Neural cell (in vitro differentiated cells): ENCODE results near the gene SCGB2B2. TPM values are rescaled to one million over a fixed set of nuclear protein-coding genes. Genes with fewer than 3 reads are reported as not detected.

Experiments used
- H2AFZ ChIP-seq: fragments of 200-600, 300-800 bp; sonication (generic), shearing (Covaris generic); 2 replicates; pipeline ENCODE4 v1.6.0; 2014; ENCODE audit warnings: low read depth, mild to moderate bottlenecking, antibody characterized with exemption, low read length, moderate library complexity
- H3F3A ChIP-seq: fragments of 200-600 bp; shearing (Covaris generic); 2 replicates; pipeline ENCODE4 v1.6.1; 2016; ENCODE audit warnings: mild to moderate bottlenecking, moderate library complexity, mixed read lengths, antibody characterized with exemption, low read length; ENCODE audit not compliant: insufficient read depth, poor library complexity, severe bottlenecking
- H3K27ac ChIP-seq: fragments of 200-600, 300-800 bp; sonication (generic), shearing (Covaris generic); 2 replicates; pipeline ENCODE4 v1.5.1; 2014; ENCODE audit warnings: mild to moderate bottlenecking, low read length, moderate library complexity
- H3K27me3 ChIP-seq: fragments of 300-800, 200-600 bp; sonication (generic), shearing (Covaris generic); 2 replicates; pipeline ENCODE4 v1.6.0; 2014; ENCODE audit warnings: mild to moderate bottlenecking, low read depth, low read length, moderate library complexity; ENCODE audit not compliant: insufficient read depth
- H3K36me3 ChIP-seq: fragments of 300-800, 200-600 bp; sonication (generic), shearing (Covaris generic); 2 replicates; pipeline ENCODE4 v1.5.1; 2014; ENCODE audit warnings: mild to moderate bottlenecking, antibody characterized with exemption, low read length, moderate library complexity; ENCODE audit not compliant: insufficient read depth
- H3K4me2 ChIP-seq: fragments of 300-800, 200-600 bp; sonication (generic), shearing (Covaris generic); 2 replicates; pipeline ENCODE4 v1.6.0; 2014; ENCODE audit warnings: mild to moderate bottlenecking, low read length
- H3K4me3 ChIP-seq: fragments of 300-800, 200-600 bp; sonication (generic), shearing (Covaris generic); 2 replicates; pipeline ENCODE4 v1.5.1; 2014; ENCODE audit warnings: mild to moderate bottlenecking, low read length, moderate library complexity
- H3K79me2 ChIP-seq: fragments of 200-600 bp; shearing (Covaris generic); replicated peaks from 2 replicates; pipeline ENCODE4 v1.6.0; 2014; ENCODE audit warnings: mild to moderate bottlenecking, low read length, moderate library complexity; ENCODE audit not compliant: insufficient read depth
- H3K9ac ChIP-seq: fragments of 300-800, 200-600 bp; sonication (generic), shearing (Covaris generic); 2 replicates; pipeline ENCODE4 v1.6.1; 2016; ENCODE audit warnings: mild to moderate bottlenecking, low read length, mixed read lengths
- H3K9me2 ChIP-seq: fragments of 200-600 bp; shearing (Covaris generic); 2 replicates; pipeline ENCODE4 v1.6.1; 2016; ENCODE audit warnings: mild to moderate bottlenecking, low read length, mixed read lengths; ENCODE audit not compliant: insufficient read depth
- H3K9me3 ChIP-seq: fragments of 200-600, 300-800 bp; sonication (generic), shearing (Covaris generic); 2 replicates; pipeline ENCODE4 v1.6.1; 2016; ENCODE audit warnings: mild to moderate bottlenecking, mixed run types, low read length, moderate library complexity, mixed read lengths
- H4K20me1 ChIP-seq: fragments of 200-600 bp; shearing (Covaris generic); 2 replicates; pipeline ENCODE4 v1.6.1; 2016; ENCODE audit warnings: mild to moderate bottlenecking, mixed run types; ENCODE audit not compliant: insufficient read depth
- EP300 ChIP-seq: fragments of 450-650 bp; conservative IDR thresholded peaks from 2 replicates; pipeline ENCODE4 v1.6.1; 2014; ENCODE audit warnings: antibody characterized with exemption, mild to moderate bottlenecking, moderate library complexity; ENCODE audit not compliant: poor library complexity, severe bottlenecking
- EZH2 ChIP-seq: fragments of 200-600, 300-800 bp; shearing (Covaris generic), sonication (generic); IDR thresholded peaks from 2 replicates; pipeline ENCODE4 v1.6.1; 2014; ENCODE audit warnings: antibody characterized with exemption, low read length, borderline replicate concordance, mild to moderate bottlenecking; ENCODE audit not compliant: insufficient read depth, poor library complexity, severe bottlenecking
- MXI1 ChIP-seq: fragments of 450-650 bp; conservative IDR thresholded peaks from 2 replicates; pipeline ENCODE4 v1.6.1; 2014; ENCODE audit warnings: antibody characterized with exemption, mild to moderate bottlenecking; ENCODE audit not compliant: poor library complexity, severe bottlenecking
- POLR2AphosphoS5 ChIP-seq: IDR thresholded peaks from 2 replicates; pipeline ENCODE4 v1.6.1; 2012
- RAD21 ChIP-seq: fragments of 450-650 bp; conservative IDR thresholded peaks from 2 replicates; pipeline ENCODE4 v1.6.1; 2014; ENCODE audit warnings: antibody characterized with exemption, mild to moderate bottlenecking, moderate library complexity
- SMC3 ChIP-seq: fragments of 450-650 bp; conservative IDR thresholded peaks from 2 replicates; pipeline ENCODE4 v1.6.1; 2014; ENCODE audit warnings: antibody characterized with exemption, mild to moderate bottlenecking, moderate library complexity; ENCODE audit not compliant: poor library complexity
- TAF1 ChIP-seq: IDR thresholded peaks from 2 replicates; pipeline ENCODE4 v1.6.1; 2012; ENCODE audit warnings: low read depth
- polyA plus RNA-seq: library from polyadenylated mRNA; depleted of rRNA; stranded (reverse); fragments of >200 nt; gene quantifications from 2 replicates; pipeline ENCODE4 v1.2.3, GENCODE V29; 2014
- TF ChIP-seq, protein P1 (sequence below): IDR thresholded peaks from 2 replicates; pipeline ENCODE4 v1.6.1; 2012; ENCODE audit warnings: borderline replicate concordance
- TF ChIP-seq, protein P2 (sequence below): fragments of 450-650 bp; IDR thresholded peaks from 2 replicates; pipeline ENCODE4 v1.5.1; 2014; ENCODE audit warnings: antibody characterized with exemption, mild to moderate bottlenecking, moderate library complexity; ENCODE audit not compliant: poor library complexity, severe bottlenecking

SCGB2B2 gene
- polyA plus RNA-seq, 1 donor from 2014 or later, result 0.51 TPM

DNA sequence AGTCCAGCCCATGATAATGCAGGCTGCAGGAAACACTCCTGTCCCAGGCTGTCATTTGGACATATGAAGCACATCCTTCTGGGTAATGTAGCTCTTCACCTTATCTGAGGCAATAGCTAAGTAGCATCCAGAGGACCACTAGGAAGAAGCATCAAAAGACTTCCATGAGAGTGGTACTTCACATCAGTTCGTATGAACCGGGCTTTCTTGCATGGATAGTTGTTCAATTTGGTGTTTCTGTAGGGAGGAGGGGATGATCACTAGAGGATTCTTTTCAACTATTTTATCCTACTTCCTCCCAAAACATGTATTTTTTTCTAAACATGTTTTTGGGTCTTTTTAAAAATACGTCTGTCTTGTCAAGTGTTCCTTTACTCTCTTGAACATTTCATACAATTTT is 13.4 kb upstream of the SCGB2B2 start:
- H3F3A ChIP-seq, result no peaks in the 10 kb centered on the region
- H3K9me2 ChIP-seq, result no peaks in the 10 kb centered on the region
- no peaks in the 10 kb centered on the region for H3K79me2 ChIP-seq
- no peak overlapping the region for H2AFZ ChIP-seq
- H3K27ac ChIP-seq, result no peak overlapping the region
- TF ChIP-seq, protein P1, sequence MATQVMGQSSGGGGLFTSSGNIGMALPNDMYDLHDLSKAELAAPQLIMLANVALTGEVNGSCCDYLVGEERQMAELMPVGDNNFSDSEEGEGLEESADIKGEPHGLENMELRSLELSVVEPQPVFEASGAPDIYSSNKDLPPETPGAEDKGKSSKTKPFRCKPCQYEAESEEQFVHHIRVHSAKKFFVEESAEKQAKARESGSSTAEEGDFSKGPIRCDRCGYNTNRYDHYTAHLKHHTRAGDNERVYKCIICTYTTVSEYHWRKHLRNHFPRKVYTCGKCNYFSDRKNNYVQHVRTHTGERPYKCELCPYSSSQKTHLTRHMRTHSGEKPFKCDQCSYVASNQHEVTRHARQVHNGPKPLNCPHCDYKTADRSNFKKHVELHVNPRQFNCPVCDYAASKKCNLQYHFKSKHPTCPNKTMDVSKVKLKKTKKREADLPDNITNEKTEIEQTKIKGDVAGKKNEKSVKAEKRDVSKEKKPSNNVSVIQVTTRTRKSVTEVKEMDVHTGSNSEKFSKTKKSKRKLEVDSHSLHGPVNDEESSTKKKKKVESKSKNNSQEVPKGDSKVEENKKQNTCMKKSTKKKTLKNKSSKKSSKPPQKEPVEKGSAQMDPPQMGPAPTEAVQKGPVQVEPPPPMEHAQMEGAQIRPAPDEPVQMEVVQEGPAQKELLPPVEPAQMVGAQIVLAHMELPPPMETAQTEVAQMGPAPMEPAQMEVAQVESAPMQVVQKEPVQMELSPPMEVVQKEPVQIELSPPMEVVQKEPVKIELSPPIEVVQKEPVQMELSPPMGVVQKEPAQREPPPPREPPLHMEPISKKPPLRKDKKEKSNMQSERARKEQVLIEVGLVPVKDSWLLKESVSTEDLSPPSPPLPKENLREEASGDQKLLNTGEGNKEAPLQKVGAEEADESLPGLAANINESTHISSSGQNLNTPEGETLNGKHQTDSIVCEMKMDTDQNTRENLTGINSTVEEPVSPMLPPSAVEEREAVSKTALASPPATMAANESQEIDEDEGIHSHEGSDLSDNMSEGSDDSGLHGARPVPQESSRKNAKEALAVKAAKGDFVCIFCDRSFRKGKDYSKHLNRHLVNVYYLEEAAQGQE, result no peak
- TF ChIP-seq EP300 (no peak), SMC3 (no peak), RAD21 (no peak), TAF1 (no peak), MXI1 (no peak), POLR2AphosphoS5 (no peak), EZH2 (no peak)
- TF ChIP-seq, protein P2, sequence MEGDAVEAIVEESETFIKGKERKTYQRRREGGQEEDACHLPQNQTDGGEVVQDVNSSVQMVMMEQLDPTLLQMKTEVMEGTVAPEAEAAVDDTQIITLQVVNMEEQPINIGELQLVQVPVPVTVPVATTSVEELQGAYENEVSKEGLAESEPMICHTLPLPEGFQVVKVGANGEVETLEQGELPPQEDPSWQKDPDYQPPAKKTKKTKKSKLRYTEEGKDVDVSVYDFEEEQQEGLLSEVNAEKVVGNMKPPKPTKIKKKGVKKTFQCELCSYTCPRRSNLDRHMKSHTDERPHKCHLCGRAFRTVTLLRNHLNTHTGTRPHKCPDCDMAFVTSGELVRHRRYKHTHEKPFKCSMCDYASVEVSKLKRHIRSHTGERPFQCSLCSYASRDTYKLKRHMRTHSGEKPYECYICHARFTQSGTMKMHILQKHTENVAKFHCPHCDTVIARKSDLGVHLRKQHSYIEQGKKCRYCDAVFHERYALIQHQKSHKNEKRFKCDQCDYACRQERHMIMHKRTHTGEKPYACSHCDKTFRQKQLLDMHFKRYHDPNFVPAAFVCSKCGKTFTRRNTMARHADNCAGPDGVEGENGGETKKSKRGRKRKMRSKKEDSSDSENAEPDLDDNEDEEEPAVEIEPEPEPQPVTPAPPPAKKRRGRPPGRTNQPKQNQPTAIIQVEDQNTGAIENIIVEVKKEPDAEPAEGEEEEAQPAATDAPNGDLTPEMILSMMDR, result no peak
- H3K36me3 ChIP-seq, result peaks cover under 1% of the 10 kb centered on the region
- H4K20me1 ChIP-seq, result no peaks in the 10 kb centered on the region
- no peaks in the 10 kb centered on the region for H3K27me3 ChIP-seq
- no peak overlapping the region for H3K4me2 ChIP-seq
- no peak overlapping the region for H3K4me3 ChIP-seq
- no peak overlapping the region for H3K9ac ChIP-seq
- H3K9me3 ChIP-seq, result peaks cover 4% of the 10 kb centered on the region

DNA sequence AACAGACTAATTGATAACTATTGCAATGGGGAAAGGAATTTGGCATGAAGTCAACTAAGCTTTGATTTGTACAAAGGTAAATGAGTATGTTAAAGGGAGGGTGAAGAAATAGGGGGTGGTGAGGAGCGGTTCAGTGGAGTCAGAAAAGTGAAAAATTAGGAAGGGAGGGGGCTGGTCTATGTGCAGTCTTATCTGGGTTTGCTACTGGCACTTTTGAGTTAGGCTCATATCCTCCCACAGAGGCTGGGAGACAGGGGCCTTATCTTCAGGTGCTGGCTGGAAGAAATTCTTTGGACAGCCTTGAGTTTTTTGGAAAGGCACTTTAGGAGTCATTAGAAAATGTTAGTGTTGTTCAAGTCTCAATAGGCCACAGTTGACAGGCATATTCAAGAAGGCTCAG is 11.6 kb upstream of the SCGB2B2 start:
- H3K9me2 ChIP-seq, result no peaks in the 10 kb centered on the region
- peaks cover 11% of the 10 kb centered on the region for H3K9me3 ChIP-seq
- no peak overlapping the region for H2AFZ ChIP-seq
- no peaks in the 10 kb centered on the region for H4K20me1 ChIP-seq
- no peaks in the 10 kb centered on the region for H3K79me2 ChIP-seq
- no peaks in the 10 kb centered on the region for H3K27me3 ChIP-seq
- H3K9ac ChIP-seq, result no peak overlapping the region
- no peak overlapping the region for H3K4me3 ChIP-seq
- H3K4me2 ChIP-seq, result no peak overlapping the region
- no peaks in the 10 kb centered on the region for H3F3A ChIP-seq
- TF ChIP-seq, protein P2, result no peak
- TF ChIP-seq POLR2AphosphoS5 (no peak), RAD21 (no peak), MXI1 (no peak)
- H3K36me3 ChIP-seq, result peaks cover 10% of the 10 kb centered on the region
- no peak overlapping the region for H3K27ac ChIP-seq
